Measurements from ENCODE around the gene CSMD2.

CSMD2 gene

DNA sequence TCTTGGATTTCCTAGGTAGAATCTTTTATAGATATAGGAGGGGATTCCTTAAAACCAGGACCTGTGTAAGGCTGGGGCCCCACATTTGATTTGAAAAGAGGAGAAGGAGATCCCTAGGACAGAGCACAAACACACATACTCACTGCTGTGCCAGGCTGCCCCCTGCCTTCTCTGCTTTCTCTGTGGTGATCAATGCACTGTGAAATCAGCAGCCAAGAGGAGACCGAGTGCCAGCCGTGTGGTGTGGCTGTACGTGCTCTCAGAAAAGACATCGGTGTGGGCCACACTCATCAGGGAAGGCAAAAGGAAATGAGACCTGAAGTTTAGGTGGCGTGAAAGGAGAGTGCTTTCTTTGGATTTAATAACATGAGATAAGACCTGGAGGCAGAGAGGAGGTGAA, 498.4 kb downstream of the CSMD2 start:
- no peak for DNase-seq

- peak; percentile 52 to 87 (median 84) for DNase-seq
These were observed 503.1 kb downstream of the CSMD2 start for GRCh38 chr1:33661811-33662454.

DNA sequence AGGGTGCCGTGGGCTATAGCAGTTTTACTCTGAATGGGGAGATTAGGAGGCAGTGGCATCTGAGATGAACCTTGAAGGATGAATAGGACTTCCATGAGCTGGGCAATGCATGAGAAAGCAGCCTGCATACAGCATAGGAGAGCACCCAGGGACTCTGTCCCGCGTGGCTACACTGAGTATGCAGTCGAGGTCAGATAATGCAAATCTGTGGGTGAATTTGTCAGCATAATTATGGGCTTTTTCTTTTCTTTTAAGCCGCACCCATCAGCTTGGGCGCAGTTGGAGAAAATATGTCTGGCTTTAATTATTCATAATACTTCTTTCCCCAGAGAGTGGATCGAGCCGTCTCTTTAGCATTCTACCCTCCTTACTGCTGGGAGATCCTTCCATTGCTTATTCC, 504.1 kb downstream of the CSMD2 start:
- DNase-seq: no peak

- peak in 2 of 3 experiments; percentile 10 to 52 for DNase-seq
These were observed 504.8 kb downstream of the CSMD2 start for GRCh38 chr1:33660244-33660643.

- no peak for DNase-seq
These were observed 505.4 kb downstream of the CSMD2 start for GRCh38 chr1:33659641-33660040.

GRCh38 chr1:33657833-33658232, 507.2 kb downstream of the CSMD2 start:
- no peak for DNase-seq

- no peak for DNase-seq
These were observed 508.5 kb downstream of the CSMD2 start for GRCh38 chr1:33656467-33657005.

DNA sequence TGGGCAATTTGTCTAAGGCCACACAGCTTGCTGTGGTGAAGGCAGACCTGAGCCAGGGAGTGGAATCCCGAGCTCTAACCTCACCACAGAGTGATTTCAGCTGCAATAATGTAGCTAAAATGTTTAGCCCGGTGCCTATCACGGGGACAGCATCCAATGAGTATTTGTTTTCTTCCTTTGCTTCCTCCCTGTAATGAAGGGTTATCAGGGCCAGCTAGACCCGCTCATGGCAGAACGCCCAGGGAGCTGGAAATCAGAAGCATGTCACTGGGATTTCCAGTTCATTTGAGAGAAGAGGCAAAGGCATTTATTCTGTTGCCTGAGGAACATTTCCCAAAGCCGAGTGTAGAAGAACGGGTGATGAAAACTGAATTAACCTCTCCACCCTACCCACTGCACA, 509.5 kb downstream of the CSMD2 start:
- no peak for DNase-seq

DNA sequence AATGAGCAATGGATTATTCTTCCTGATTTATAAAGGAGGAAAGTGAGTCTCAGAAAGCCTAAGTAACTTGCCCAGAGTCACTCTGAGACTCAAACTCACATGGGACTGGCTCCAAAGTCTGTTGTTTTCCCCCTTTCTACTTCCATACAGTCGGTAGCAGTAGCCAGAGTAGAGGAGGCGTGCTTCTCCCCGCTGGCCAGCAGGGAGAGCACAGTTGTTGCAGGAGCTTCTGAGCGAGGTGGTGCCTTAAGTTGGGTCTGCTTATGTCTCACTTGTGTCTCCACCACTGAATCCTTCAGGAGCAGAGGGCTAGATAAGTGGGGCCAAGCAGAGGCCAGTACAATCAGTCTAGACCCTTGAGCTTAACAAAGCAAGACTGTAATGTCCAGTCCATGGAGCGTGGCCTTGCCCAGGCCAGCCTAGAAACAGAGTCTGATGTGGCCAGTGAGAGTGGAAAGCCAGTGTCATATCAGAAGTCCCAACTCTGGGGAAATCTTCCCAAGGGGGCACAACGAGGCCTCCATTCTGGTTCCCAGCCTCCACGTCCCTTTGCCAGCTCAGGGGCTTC, 510.7 kb downstream of the CSMD2 start:
- peak in 2 of 3 experiments; percentile 2 to 9 for DNase-seq

DNA sequence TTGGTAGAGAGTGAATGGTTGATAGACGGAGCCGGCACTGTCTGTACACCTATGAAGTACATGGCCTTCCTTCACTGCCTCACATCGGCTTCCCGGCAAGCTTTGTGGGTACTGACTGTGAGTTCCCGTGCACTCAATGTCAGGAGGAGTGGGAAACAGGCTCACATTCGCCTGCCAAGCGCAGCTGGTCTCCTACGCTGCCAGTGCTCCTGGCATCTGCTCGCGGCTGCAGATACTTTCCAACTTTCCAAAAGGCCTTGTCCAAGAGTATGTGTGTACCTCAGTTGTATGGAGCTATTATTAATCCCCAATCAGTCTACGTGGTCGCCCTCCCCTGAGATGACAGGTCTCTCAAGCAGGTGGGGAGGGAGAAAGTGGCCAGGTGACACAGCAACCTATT, 511.8 kb downstream of the CSMD2 start:
- no peak for DNase-seq

- no peak for DNase-seq
These were observed 514.3 kb downstream of the CSMD2 start for GRCh38 chr1:33650708-33651107.

DNA sequence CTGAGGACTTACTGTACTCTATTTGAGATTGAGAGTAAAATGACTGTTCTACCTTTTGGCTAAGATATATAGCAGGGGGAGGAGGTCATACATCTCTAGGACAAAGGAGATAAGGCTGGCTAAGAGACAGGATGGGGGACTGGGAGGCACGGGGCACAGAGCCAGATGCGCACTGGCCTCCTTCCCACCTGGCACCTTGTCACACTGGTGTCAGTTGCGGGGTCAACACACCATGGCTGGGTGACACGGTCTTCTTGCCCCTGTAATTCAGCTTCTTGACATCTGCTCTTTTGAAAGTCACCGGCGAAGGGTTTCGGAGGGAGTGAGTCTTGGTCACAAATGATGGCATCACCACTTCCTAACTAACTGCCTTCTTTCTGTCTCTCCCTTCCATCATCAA, 515.3 kb downstream of the CSMD2 start:
- DNase-seq: no peak

GRCh38 chr1:33643216-33643615, 521.8 kb downstream of the CSMD2 start:
- DNase-seq: no peak

DNA sequence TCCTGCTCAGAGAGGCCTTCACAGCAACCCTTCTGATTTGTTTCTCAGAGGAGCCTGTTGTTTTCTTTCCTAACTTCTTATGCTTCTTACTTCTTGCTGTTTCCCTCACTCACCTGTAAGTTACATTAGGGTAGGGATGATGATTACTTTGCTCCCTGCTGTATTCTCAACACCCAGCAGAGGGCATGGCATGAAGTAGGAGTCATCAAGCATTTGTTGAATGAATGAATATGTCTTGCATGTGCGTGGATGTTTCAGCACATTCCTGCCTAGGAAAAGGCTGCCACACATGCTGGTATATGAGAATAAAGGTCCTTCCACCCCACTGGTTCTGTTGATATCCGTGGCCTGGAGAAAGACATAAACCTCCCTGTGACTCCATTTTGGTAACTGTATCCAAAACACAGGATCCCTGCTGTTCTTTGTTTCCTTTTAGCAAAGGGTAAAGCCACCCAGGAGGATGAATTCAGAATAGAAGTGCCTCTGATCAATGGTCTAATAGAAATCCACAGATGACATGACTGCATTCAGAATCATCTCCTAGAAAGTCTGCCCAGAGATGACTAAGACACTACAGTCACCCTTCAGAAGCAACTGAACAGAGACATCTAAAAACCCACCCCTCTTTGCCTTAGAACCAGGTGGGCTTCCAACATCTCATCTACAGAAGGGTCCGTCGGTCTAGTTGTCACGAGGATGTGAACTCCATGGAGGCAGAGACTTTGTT, 523.8 kb downstream of the CSMD2 start:
- peak in 2 of 3 experiments; percentile 4 to 48 for DNase-seq

DNA sequence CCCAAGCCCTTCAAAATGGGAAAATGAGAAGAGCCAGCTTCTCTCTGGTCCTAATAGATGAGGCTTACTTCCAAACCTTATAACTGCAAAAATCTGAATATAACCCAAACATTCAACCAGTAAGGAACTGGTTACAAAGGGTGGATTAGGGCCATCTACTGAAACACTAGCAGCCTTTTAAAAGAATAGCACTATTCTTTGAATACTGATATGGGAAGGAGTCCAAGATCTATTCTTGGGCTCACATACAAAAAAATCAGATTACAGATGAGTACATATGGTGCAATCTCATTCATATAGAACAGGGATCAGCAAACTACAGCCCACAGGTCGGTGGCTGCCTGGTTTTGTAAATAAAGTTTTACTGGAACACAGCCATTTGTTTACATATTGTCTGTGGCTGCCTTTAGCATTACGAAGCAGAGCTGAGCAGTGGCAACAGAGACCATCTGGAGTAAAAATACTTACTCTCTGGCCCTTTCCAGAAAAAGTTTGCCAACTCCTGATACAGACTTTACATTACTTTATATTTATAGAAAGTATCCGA, 524.8 kb downstream of the CSMD2 start:
- no peak for DNase-seq

DNA sequence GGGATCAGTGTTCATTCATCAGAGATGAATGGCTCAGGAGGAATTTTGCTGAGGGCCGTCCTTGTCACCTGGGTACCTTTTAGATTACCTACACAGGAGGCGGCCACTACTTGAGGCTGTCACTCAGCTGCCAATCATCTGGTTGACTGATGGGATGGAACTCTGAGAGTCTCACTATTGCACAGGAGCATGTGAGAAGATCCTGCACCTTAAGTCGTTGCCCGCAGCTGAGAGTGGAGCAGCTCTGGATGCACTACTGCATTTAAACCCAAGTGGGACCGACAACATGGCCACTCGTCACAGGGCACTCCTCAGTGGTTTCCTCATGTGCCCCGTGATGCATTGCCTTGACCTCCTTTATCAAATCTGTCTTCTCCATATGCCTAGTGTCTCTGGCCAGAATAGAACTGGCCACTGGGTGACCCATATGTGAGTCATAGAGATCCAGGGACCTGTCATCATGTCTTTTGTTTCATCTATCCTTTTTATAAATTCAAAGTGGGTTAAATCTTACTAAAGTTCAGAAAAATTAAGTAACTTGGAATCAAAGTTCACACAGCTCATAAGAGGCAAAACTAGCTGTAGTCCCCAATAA, 527.1 kb downstream of the CSMD2 start:
- DNase-seq: no peak

DNA sequence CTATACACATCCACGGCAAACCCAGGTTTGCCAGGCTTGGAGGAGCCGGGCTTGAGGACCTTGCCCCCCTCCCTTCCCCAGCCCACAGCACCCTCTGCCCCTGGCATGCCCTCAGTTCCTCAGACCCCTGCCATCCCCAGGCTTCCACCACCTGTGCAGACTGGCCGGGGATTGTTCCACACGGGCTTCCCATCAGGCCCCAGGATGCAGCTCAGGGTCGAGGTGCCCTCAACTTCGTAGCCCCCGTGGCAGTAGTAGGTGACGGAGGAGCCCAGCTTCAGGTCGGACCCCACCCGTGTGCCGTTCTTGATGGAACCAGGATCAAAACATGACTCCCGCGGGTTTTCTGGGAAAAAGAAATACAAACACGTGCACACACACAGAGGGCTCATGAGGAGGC, 528.8 kb downstream of the CSMD2 start:
- no peak for DNase-seq

GRCh38 chr1:33635336-33636012, 529.6 kb downstream of the CSMD2 start:
- DNase-seq: no peak

- DNase-seq: peak in 1 of 3 experiments; percentile 6
These were observed 530.2 kb downstream of the CSMD2 start for GRCh38 chr1:33634806-33635205.

DNA sequence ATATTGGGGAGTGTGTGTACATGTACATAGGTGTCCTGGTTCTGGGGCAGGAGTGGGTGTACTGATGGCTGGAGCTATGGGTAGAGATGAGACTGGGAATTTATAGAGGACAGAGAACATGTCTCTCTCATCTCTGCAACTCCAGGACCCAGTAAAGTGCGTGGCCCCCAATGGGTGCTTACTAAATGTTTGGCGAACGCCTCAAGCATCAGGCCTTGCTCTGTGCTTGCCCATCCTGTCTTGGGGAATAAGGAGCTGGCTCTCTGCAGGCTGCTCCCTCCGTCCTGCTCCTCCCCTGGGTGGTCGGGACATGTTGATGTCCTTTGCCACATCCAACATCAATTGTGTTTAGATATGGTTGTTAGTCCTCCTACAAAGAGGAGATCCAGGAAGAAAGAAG, 530.9 kb downstream of the CSMD2 start:
- DNase-seq: no peak

DNA sequence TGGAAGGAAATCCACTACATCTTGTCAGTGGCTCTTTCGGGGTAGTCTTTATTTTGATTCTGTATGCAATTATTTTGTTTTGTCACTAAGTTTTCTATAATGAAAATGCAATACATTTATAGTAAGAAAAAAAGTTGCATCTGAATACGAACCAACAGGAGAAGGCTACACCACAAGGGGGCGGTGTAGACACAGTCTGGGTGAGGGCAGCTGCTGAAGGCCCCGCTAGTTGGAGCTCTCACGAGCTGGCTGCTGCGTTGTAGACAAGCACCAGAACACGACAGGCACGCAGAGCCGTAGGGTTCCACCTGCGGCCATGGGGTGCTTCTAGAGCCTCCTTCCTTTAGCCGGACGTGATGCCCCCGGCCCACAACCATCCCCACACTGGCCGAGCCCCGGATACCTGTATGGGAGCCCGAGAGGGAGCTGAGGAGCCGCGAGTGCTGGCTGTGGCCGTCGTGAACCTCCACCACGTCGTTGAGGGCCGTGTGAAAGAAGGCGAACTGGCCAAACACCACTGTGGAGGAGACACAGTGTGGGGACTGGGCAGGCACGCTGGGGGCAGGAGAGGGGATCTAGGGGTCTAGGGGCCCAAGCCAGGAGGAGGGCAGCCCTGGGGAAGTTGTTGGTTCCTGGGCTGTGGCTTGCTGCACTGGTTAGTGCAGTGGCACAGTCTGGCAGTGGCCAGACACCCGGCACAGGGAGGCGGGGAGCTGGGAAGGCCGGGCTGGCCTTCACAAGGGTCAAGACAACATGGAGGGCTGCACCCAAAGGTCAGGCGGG, 531.8 kb downstream of the CSMD2 start:
- DNase-seq: peak; percentile 65 to 87 (median 85)

- peak in 1 of 3 experiments; percentile 54 for DNase-seq
These were observed 534.3 kb downstream of the CSMD2 start for GRCh38 chr1:33630686-33631085.

All from NCI-H1417 (cell line).